Gastroesophageal sphincter (tissue), 3 donors: ENCODE data around the gene RDH12.

Experiments
- EP300 ChIP-seq: sonication (generic); formaldehyde crosslinking; IDR thresholded peaks from one replicate; pipeline ENCODE4 v1.6.1; 2017; ENCODE audit warnings: antibody characterized with exemption, mild to moderate bottlenecking
- POLR2A ChIP-seq, 2 donors: fragments of 450-650 bp; IDR thresholded peaks; one replicate each; pipeline ENCODE4 v1.6.1; 2017; ENCODE audit warnings: antibody characterized with exemption in 2 of 2, mild to moderate bottlenecking in 2 of 2, moderate library complexity in 1 of 2
- TF ChIP-seq, protein P1 (sequence below), 4 experiments: fragments of 200-600 bp in 2 of 4; fragments of 450-650 bp in 2 of 4; sonication (generic) in 1 of 4; IDR thresholded peaks; one replicate each; pipeline ENCODE4 v1.5.1; 2017 to 2019; ENCODE audit warnings: antibody characterized with exemption in 4 of 4, mild to moderate bottlenecking in 2 of 4, moderate library complexity in 2 of 4

DNA sequence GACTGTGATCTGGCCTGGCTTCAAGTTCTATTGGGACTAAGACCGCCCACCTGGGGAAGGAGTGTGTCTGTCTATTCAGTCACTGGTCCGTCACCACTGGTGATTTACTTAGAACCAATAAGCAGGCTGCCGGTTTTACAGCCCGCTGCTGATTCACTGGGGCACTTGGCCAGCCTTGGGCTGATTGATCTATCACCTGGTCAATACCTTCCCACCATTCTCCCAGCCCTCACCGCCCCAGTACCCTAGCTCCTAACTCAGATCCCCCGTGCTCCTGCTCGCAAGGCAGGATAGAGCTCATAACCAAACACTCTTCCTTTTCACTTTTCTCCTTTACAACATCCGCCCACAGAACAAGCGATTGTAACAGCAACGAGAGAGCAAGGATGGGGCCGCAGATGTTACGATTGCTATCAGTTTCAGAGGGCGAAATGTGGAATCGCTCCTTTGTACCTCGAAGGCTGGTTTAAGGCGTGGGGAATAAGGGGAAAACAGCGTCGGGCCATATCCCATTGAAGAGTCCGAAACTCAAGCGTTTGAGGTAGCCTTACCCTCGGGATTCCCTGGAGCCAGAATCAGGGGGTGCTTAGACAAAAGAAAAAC, 6.8 kb upstream of the RDH12 start:
- TF ChIP-seq EP300, result no peak
- TF ChIP-seq, protein P1, sequence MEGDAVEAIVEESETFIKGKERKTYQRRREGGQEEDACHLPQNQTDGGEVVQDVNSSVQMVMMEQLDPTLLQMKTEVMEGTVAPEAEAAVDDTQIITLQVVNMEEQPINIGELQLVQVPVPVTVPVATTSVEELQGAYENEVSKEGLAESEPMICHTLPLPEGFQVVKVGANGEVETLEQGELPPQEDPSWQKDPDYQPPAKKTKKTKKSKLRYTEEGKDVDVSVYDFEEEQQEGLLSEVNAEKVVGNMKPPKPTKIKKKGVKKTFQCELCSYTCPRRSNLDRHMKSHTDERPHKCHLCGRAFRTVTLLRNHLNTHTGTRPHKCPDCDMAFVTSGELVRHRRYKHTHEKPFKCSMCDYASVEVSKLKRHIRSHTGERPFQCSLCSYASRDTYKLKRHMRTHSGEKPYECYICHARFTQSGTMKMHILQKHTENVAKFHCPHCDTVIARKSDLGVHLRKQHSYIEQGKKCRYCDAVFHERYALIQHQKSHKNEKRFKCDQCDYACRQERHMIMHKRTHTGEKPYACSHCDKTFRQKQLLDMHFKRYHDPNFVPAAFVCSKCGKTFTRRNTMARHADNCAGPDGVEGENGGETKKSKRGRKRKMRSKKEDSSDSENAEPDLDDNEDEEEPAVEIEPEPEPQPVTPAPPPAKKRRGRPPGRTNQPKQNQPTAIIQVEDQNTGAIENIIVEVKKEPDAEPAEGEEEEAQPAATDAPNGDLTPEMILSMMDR (IDR thresholded peaks at IDR 0.05), result no peak
- TF ChIP-seq POLR2A (IDR thresholded peaks at IDR 0.05), result no peak
